Neural cell (in vitro differentiated cells): ENCODE results near the gene TMSB10.
"Not testable (repeated sequence)": the region's sequence is repeated elsewhere in the genome, so short reads cannot be mapped to it uniquely, and the experiment has no call there.

ENCODE experiments used
- CTCF ChIP-seq: fragments of 450-650 bp; IDR thresholded peaks from 2 replicates; pipeline ENCODE4 v1.5.1; 2014; ENCODE audit warnings: antibody characterized with exemption, mild to moderate bottlenecking, moderate library complexity; ENCODE audit not compliant: poor library complexity, severe bottlenecking
- EZH2 ChIP-seq: fragments of 200-600, 300-800 bp; shearing (Covaris generic), sonication (generic); IDR thresholded peaks from 2 replicates; pipeline ENCODE4 v1.6.1; 2014; ENCODE audit warnings: antibody characterized with exemption, low read length, borderline replicate concordance, mild to moderate bottlenecking; ENCODE audit not compliant: insufficient read depth, poor library complexity, severe bottlenecking
- POLR2AphosphoS5 ChIP-seq: IDR thresholded peaks from 2 replicates; pipeline ENCODE4 v1.6.1; 2012
- RAD21 ChIP-seq: fragments of 450-650 bp; conservative IDR thresholded peaks from 2 replicates; pipeline ENCODE4 v1.6.1; 2014; ENCODE audit warnings: antibody characterized with exemption, mild to moderate bottlenecking, moderate library complexity
- REST ChIP-seq: IDR thresholded peaks from 2 replicates; pipeline ENCODE4 v1.6.1; 2012; ENCODE audit warnings: borderline replicate concordance
- SMC3 ChIP-seq: fragments of 450-650 bp; conservative IDR thresholded peaks from 2 replicates; pipeline ENCODE4 v1.6.1; 2014; ENCODE audit warnings: antibody characterized with exemption, mild to moderate bottlenecking, moderate library complexity; ENCODE audit not compliant: poor library complexity
- TAF1 ChIP-seq: IDR thresholded peaks from 2 replicates; pipeline ENCODE4 v1.6.1; 2012; ENCODE audit warnings: low read depth

GRCh38 chr2:84945838-84946203, 40.4 kb downstream of the TMSB10 start:
- not testable (repeated sequence) for TF ChIP-seq CTCF, POLR2AphosphoS5, EZH2, RAD21, TAF1, REST, SMC3
